SK-N-MC (cell line): ENCODE measurements around the gene TMEM182.
A peak's percentile ranks its signal among the peaks of the same experiment; 100 is the strongest.

Source experiments
- DNase-seq: peaks from one replicate; pipeline ENCODE4 v3.0.0-alpha.2; 2011; ENCODE audit warnings: low read depth, low spot score
- H3K27ac ChIP-seq: fragments of 200-600 bp; sonication (generic); 2 replicates; pipeline ENCODE4 v1.5.1; 2016; ENCODE audit warnings: mixed run types
- H3K36me3 ChIP-seq: fragments of 200-600 bp; sonication (generic); 2 replicates; pipeline ENCODE4 v1.6.1; 2017; ENCODE audit warnings: antibody characterized with exemption, low read length, mixed read lengths; ENCODE audit not compliant: insufficient read depth
- H3K4me3 ChIP-seq: fragments of 200-600 bp; sonication (generic); 2 replicates; pipeline ENCODE4 v1.5.1; 2016
- H3K9ac ChIP-seq: fragments of 200-600 bp; sonication (generic); 2 replicates; pipeline ENCODE4 v1.8.0; 2017; ENCODE audit warnings: mixed run types, mixed read lengths; ENCODE audit not compliant: insufficient read length
- H3K9me3 ChIP-seq: fragments of 200-600 bp; sonication (generic); 2 replicates; pipeline ENCODE4 v1.6.1; 2017; ENCODE audit warnings: low read depth, mild to moderate bottlenecking, antibody characterized with exemption, low read length, moderate library complexity, mixed read lengths
- EZH2 ChIP-seq: fragments of 200-600 bp; sonication (generic); IDR thresholded peaks from one replicate; pipeline ENCODE4 v1.6.1; 2017; ENCODE audit warnings: antibody characterized with exemption
- FOXP2 ChIP-seq: optimal IDR thresholded peaks from 2 replicates; pipeline ENCODE3; 2011; ENCODE audit warnings: mild to moderate bottlenecking, moderate library complexity; ENCODE audit not compliant: insufficient read depth; ENCODE audit errors: extremely low read length, control extremely low read depth
- POLR2AphosphoS5 ChIP-seq: IDR thresholded peaks from 2 replicates; pipeline ENCODE4 v1.6.1; 2012; ENCODE audit warnings: mild to moderate bottlenecking, low read depth, low read length, borderline replicate concordance

The TMEM182 gene

GRCh38 chr2:102848366-102848839, 86.6 kb downstream of the TMEM182 start:
- Histone ChIP-seq H3K9me3 (no peaks in the 10 kb centered on the region), H3K27ac (no peak overlapping the region), H3K9ac (no peak overlapping the region), H3K4me3 (peak overlapping the region; percentile 68), H3K36me3 (no peaks in the 10 kb centered on the region)
- TF ChIP-seq FOXP2 (no peak), POLR2AphosphoS5 (no peak), EZH2 (no peak)
- DNase-seq, result peak; percentile 24

GRCh38 chr2:102850888-102851287, 89.1 kb downstream of the TMEM182 start:
- TF ChIP-seq FOXP2 (no peak), POLR2AphosphoS5 (no peak), EZH2 (no peak)
- H3K36me3 ChIP-seq, result no peaks in the 10 kb centered on the region
- H3K9me3 ChIP-seq, result no peaks in the 10 kb centered on the region
- no peak for DNase-seq
- no peak overlapping the region for H3K27ac ChIP-seq
- H3K4me3 ChIP-seq, result no peak overlapping the region
- no peak overlapping the region for H3K9ac ChIP-seq

GRCh38 chr2:102852867-102853266, 91.0 kb downstream of the TMEM182 start:
- DNase-seq, result no peak
- H3K4me3 ChIP-seq, result no peak overlapping the region
- no peaks in the 10 kb centered on the region for H3K36me3 ChIP-seq
- no peak overlapping the region for H3K9ac ChIP-seq
- no peaks in the 10 kb centered on the region for H3K9me3 ChIP-seq
- no peak for TF ChIP-seq POLR2AphosphoS5
- no peak for TF ChIP-seq FOXP2
- no peak for TF ChIP-seq EZH2
- no peak overlapping the region for H3K27ac ChIP-seq
